ENCODE measurements around the gene USP4.

- no peak for TF ChIP-seq EZH2 (IDR thresholded peaks at IDR 0.05; ENCODE audit: borderline replicate concordance, low read length)
- TF ChIP-seq, protein P1, sequence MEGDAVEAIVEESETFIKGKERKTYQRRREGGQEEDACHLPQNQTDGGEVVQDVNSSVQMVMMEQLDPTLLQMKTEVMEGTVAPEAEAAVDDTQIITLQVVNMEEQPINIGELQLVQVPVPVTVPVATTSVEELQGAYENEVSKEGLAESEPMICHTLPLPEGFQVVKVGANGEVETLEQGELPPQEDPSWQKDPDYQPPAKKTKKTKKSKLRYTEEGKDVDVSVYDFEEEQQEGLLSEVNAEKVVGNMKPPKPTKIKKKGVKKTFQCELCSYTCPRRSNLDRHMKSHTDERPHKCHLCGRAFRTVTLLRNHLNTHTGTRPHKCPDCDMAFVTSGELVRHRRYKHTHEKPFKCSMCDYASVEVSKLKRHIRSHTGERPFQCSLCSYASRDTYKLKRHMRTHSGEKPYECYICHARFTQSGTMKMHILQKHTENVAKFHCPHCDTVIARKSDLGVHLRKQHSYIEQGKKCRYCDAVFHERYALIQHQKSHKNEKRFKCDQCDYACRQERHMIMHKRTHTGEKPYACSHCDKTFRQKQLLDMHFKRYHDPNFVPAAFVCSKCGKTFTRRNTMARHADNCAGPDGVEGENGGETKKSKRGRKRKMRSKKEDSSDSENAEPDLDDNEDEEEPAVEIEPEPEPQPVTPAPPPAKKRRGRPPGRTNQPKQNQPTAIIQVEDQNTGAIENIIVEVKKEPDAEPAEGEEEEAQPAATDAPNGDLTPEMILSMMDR (IDR thresholded peaks at IDR 0.05; ENCODE audit: low read length) = no peak
Observed at GRCh38 chr3:49311283-49311682, 28.6 kb downstream of the USP4 start.
